Liver (tissue), 9 donors: Measurements from ENCODE around the gene ELOB. TPM values are rescaled to one million over a fixed set of nuclear protein-coding genes. Genes with fewer than 3 reads are reported as not detected.

Experiments
- DNase-seq: peaks from one replicate; pipeline ENCODE4 v3.0.0-alpha.2; 2017; ENCODE audit warnings: low spot score
- H3K27ac ChIP-seq, 2 donors: one replicate each; pipeline ENCODE4 v1.7.0; 2013; ENCODE audit warnings: inconsistent platforms in 2 of 2, low read length in 2 of 2, control low read depth in 1 of 2, low read depth in 1 of 2, mild to moderate bottlenecking in 1 of 2
- H3K27me3 ChIP-seq, 4 donors: one replicate each; pipeline versions ENCODE4 v1.6.1 to v1.7.0; 2013; ENCODE audit warnings: low read length in 3 of 4, inconsistent platforms in 1 of 4, mild to moderate bottlenecking in 1 of 4, moderate library complexity in 1 of 4; ENCODE audit not compliant: control insufficient read depth in 4 of 4, insufficient read depth in 4 of 4
- H3K36me3 ChIP-seq, 4 donors: one replicate each; pipeline versions ENCODE4 v1.6.1 to v1.7.0; 2013; ENCODE audit warnings: low read length in 3 of 4, mild to moderate bottlenecking in 3 of 4, low read depth in 1 of 4, moderate library complexity in 1 of 4; ENCODE audit not compliant: control insufficient read depth in 4 of 4, insufficient read depth in 3 of 4
- H3K4me1 ChIP-seq, 4 donors: one replicate each; pipeline versions ENCODE4 v1.6.1 to v1.7.0; 2013; ENCODE audit warnings: low read length in 3 of 4, mild to moderate bottlenecking in 3 of 4, moderate library complexity in 1 of 4; ENCODE audit not compliant: control insufficient read depth in 4 of 4, insufficient read depth in 4 of 4
- H3K4me3 ChIP-seq, 3 donors: one replicate each; pipeline versions ENCODE4 v1.6.1 to v1.7.0; 2013; ENCODE audit warnings: low read length in 3 of 3, control low read depth in 1 of 3, low read depth in 1 of 3, mild to moderate bottlenecking in 1 of 3
- H3K9ac ChIP-seq, 2 donors: one replicate each; pipeline ENCODE4 v1.7.0; 2013; ENCODE audit warnings: low read length in 2 of 2, mild to moderate bottlenecking in 2 of 2, moderate library complexity in 2 of 2, control low read depth in 1 of 2, low read depth in 1 of 2
- H3K9me3 ChIP-seq, 4 donors: one replicate each; pipeline versions ENCODE4 v1.6.1 to v1.7.0; 2013; ENCODE audit warnings: low read length in 3 of 4; ENCODE audit not compliant: control insufficient read depth in 4 of 4
- EGR1 ChIP-seq, 2 donors: IDR thresholded peaks; 2 replicates each; pipeline ENCODE4 v1.6.1; 2016 to 2018; ENCODE audit warnings: antibody characterized with exemption in 2 of 2, low read depth in 2 of 2
- FOXA1 ChIP-seq: IDR thresholded peaks from 2 replicates; pipeline ENCODE4 v1.6.1; 2016; ENCODE audit warnings: antibody characterized with exemption
- FOXA2 ChIP-seq: IDR thresholded peaks from 2 replicates; pipeline ENCODE4 v1.6.1; 2016; ENCODE audit warnings: antibody characterized with exemption
- GABPA ChIP-seq, 2 donors: IDR thresholded peaks in 1 of 2; conservative IDR thresholded peaks in 1 of 2; 2 replicates each; pipeline ENCODE4 v1.6.1; 2016; ENCODE audit warnings: antibody characterized with exemption in 2 of 2, mild to moderate bottlenecking in 1 of 2, moderate library complexity in 1 of 2
- HNF4A ChIP-seq, 2 donors: conservative IDR thresholded peaks; 2 replicates each; pipeline ENCODE4 v1.6.1; 2016; ENCODE audit warnings: antibody characterized with exemption in 2 of 2, mild to moderate bottlenecking in 2 of 2
- HNF4G ChIP-seq: IDR thresholded peaks from 2 replicates; pipeline ENCODE4 v1.6.1; 2016; ENCODE audit warnings: antibody characterized with exemption
- NR2F2 ChIP-seq: IDR thresholded peaks from 2 replicates; pipeline ENCODE4 v1.6.1; 2016; ENCODE audit warnings: antibody characterized with exemption
- RAD21 ChIP-seq, 2 donors: IDR thresholded peaks; 2 replicates each; pipeline ENCODE4 v1.6.1; 2016; ENCODE audit warnings: antibody characterized with exemption in 2 of 2, mild to moderate bottlenecking in 2 of 2
- RXRA ChIP-seq, 2 donors: IDR thresholded peaks; 2 replicates each; pipeline ENCODE4 v1.6.1; 2017 to 2018; ENCODE audit warnings: antibody characterized with exemption in 2 of 2, mild to moderate bottlenecking in 1 of 2
- SP1 ChIP-seq: IDR thresholded peaks from 2 replicates; pipeline ENCODE4 v1.6.1; 2018; ENCODE audit warnings: antibody characterized with exemption, mild to moderate bottlenecking
- TAF1 ChIP-seq: conservative IDR thresholded peaks from 2 replicates; pipeline ENCODE4 v1.6.1; 2016; ENCODE audit warnings: antibody characterized with exemption, mild to moderate bottlenecking
- YY1 ChIP-seq: IDR thresholded peaks from 2 replicates; pipeline ENCODE4 v1.6.1; 2016; ENCODE audit warnings: antibody characterized with exemption, mild to moderate bottlenecking
- WGBS: extraction: QIAGEN DNeasy Blood & Tissue Kit; methylation state at CpG from one replicate; pipeline ENCODE4 v1.1.7; 2013; 5-methylcytosine and 5-hydroxymethylcytosine counted together
- polyA plus RNA-seq, 2 donors: library from polyadenylated mRNA; stranded (reverse) in 1 of 2; unstranded in 1 of 2; fragments of 200-250 nt in 1 of 2; fragments of >200 nt in 1 of 2; fragmentation: Nextera tagmentation in 1 of 2; extraction: Ambion mirVana in 1 of 2; gene quantifications; one replicate each; pipeline versions ENCODE4 v1.2.1 to v1.2.3, GENCODE V29; 2013 to 2015
- total RNA-seq, 2 donors: library from RNA; depleted of rRNA; stranded (reverse); fragments of >200 nt; gene quantifications; one replicate each; pipeline ENCODE4 v1.2.3, GENCODE V29; 2014
- TF ChIP-seq, protein P1 (sequence below): IDR thresholded peaks from 2 replicates; pipeline ENCODE4 v1.6.1; 2016; ENCODE audit warnings: antibody characterized with exemption
- TF ChIP-seq, protein P2 (sequence below): fragments of 150-350 bp; IDR thresholded peaks from 2 replicates; pipeline ENCODE4 v1.5.1; 2017; ENCODE audit warnings: improper control_type of control experiment, low read depth, low read length; ENCODE audit not compliant: missing input control
- TF ChIP-seq, protein P3 (sequence below): IDR thresholded peaks from 2 replicates; pipeline ENCODE4 v1.6.1; 2016; ENCODE audit warnings: antibody characterized with exemption
- TF ChIP-seq, protein P4 (sequence below): IDR thresholded peaks from 2 replicates; pipeline ENCODE4 v1.6.1; 2016; ENCODE audit warnings: antibody characterized with exemption
- donor health status: healthy.
- donor health status: healthy.
- donor health status: healthy.
- donor health status: healthy.
- donor health status: healthy.

The ELOB gene
- total and polyA plus RNA-seq, 4 donors = 114 to 395 (median 313) TPM

DNA sequence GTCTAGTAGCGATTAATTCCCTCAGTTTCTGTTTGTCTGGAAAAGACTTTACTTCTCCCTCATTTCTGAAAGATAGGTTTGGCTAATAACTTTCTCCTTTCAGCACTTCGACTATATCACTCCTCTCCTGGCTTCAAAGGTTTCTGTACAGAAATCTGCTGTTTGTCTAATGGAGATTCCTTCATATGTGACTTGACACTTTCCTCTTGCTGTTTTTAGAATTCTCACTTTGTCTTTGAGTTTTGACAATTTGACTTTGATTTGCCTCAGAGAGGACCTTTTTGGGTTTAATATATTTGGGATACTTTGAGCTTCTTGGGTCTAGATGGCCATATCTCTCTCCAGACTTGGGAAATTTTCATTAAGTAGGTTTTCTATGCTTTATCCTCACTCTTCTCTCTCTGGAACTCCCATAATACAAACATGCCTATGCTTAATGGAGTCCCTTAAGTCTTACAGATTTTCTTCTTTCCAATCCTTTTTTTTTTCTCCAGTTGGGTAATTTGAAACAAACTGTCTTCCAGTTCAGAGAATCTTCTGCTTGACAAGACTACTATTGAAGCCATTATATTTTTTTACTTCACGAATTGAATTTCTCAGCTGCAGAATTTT lies 32.2 kb upstream of the ELOB start:
- WGBS = 66% methylated on average over 3 of the region's 3 CpGs
- no peak for TF ChIP-seq EGR1 (IDR thresholded peaks at IDR 0.05; ENCODE audit: low read depth in 2 of 2)
- Histone ChIP-seq H3K27me3 (peaks cover 0 to 4% (median 0%) of the 10 kb centered on the region in 4 donors), H3K9me3 (peaks cover 0 to 5% (median 2%) of the 10 kb centered on the region in 4 donors), H3K9ac (no peak overlapping the region), H3K4me3 (no peak overlapping the region), H3K27ac (no peak overlapping the region), H3K36me3 (no peaks in the 10 kb centered on the region), H3K4me1 (no peaks in the 10 kb centered on the region)
- DNase-seq = no peak

- no peak overlapping the region for H3K4me3 ChIP-seq
- DNase-seq = no peak
- no peak overlapping the region for H3K9ac ChIP-seq
- no peak overlapping the region for H3K27ac ChIP-seq
- peaks cover 0 to 4% (median 0%) of the 10 kb centered on the region in 4 donors for H3K27me3 ChIP-seq
- TF ChIP-seq EGR1 (IDR thresholded peaks at IDR 0.05; ENCODE audit: low read depth in 2 of 2) = no peak
- TF ChIP-seq TAF1 = no peak
- TF ChIP-seq, protein P1, sequence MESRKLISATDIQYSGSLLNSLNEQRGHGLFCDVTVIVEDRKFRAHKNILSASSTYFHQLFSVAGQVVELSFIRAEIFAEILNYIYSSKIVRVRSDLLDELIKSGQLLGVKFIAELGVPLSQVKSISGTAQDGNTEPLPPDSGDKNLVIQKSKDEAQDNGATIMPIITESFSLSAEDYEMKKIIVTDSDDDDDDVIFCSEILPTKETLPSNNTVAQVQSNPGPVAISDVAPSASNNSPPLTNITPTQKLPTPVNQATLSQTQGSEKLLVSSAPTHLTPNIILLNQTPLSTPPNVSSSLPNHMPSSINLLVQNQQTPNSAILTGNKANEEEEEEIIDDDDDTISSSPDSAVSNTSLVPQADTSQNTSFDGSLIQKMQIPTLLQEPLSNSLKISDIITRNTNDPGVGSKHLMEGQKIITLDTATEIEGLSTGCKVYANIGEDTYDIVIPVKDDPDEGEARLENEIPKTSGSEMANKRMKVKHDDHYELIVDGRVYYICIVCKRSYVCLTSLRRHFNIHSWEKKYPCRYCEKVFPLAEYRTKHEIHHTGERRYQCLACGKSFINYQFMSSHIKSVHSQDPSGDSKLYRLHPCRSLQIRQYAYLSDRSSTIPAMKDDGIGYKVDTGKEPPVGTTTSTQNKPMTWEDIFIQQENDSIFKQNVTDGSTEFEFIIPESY = no peak
- no peak for TF ChIP-seq HNF4A (conservative IDR thresholded peaks at IDR 0.05)
- no peak for TF ChIP-seq SP1
- TF ChIP-seq GABPA (IDR thresholded peaks at IDR 0.05 in 1 of 2, conservative IDR thresholded peaks at IDR 0.05 in 1 of 2) = no peak
- TF ChIP-seq, protein P2, sequence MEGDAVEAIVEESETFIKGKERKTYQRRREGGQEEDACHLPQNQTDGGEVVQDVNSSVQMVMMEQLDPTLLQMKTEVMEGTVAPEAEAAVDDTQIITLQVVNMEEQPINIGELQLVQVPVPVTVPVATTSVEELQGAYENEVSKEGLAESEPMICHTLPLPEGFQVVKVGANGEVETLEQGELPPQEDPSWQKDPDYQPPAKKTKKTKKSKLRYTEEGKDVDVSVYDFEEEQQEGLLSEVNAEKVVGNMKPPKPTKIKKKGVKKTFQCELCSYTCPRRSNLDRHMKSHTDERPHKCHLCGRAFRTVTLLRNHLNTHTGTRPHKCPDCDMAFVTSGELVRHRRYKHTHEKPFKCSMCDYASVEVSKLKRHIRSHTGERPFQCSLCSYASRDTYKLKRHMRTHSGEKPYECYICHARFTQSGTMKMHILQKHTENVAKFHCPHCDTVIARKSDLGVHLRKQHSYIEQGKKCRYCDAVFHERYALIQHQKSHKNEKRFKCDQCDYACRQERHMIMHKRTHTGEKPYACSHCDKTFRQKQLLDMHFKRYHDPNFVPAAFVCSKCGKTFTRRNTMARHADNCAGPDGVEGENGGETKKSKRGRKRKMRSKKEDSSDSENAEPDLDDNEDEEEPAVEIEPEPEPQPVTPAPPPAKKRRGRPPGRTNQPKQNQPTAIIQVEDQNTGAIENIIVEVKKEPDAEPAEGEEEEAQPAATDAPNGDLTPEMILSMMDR = no peak
- TF ChIP-seq RXRA (IDR thresholded peaks at IDR 0.05) = no peak
- no peak for TF ChIP-seq YY1
- no peak for TF ChIP-seq HNF4G
- no peak for TF ChIP-seq FOXA2
- TF ChIP-seq, protein P3, sequence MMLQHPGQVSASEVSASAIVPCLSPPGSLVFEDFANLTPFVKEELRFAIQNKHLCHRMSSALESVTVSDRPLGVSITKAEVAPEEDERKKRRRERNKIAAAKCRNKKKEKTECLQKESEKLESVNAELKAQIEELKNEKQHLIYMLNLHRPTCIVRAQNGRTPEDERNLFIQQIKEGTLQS = no peak
- WGBS = 86% methylated on average over 7 of the region's 7 CpGs
- no peaks in the 10 kb centered on the region for H3K36me3 ChIP-seq
- no peaks in the 10 kb centered on the region for H3K4me1 ChIP-seq
- peaks cover 0 to 10% (median 5%) of the 10 kb centered on the region in 4 donors for H3K9me3 ChIP-seq
These were observed 31.1 kb upstream of the ELOB start for GRCh38 chr16:2808181-2808580.

DNA sequence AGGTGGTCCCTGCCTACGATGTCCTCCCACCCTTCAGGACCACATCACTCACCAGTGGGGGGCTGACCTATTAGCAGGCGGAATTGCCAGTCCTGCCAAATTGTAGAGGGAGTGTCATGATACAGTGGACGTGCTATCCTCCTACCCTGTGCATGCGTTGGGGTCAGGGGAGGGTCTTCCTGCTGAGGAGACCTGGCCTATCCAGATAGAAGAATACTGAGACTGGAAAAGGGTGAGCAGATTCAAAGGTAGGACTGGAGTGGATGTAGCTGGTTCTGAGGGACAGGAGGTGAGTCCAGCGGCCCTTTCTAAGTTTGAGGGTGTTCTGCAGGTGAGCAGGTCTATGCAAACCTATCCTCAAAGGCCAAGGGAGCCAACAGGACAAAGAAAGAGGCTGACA lies 29.2 kb upstream of the ELOB start:
- no peak overlapping the region for H3K4me3 ChIP-seq
- no peaks in the 10 kb centered on the region for H3K36me3 ChIP-seq
- 77% methylated on average over 5 of the region's 5 CpGs for WGBS
- peaks cover 0 to 10% (median 5%) of the 10 kb centered on the region in 4 donors for H3K9me3 ChIP-seq
- DNase-seq = no peak
- no peak overlapping the region for H3K9ac ChIP-seq
- H3K27me3 ChIP-seq = no peaks in the 10 kb centered on the region
- H3K4me1 ChIP-seq = no peaks in the 10 kb centered on the region
- no peak overlapping the region for H3K27ac ChIP-seq
- TF ChIP-seq, protein P3 = no peak
- TF ChIP-seq HNF4A (conservative IDR thresholded peaks at IDR 0.05) (no peak), FOXA2 (no peak), NR2F2 (no peak), YY1 (no peak), SP1 (no peak), FOXA1 (no peak), RAD21 (IDR thresholded peaks at IDR 0.05) (no peak), HNF4G (no peak), RXRA (IDR thresholded peaks at IDR 0.05) (no peak), EGR1 (IDR thresholded peaks at IDR 0.05; ENCODE audit: low read depth in 2 of 2) (no peak), TAF1 (no peak), GABPA (IDR thresholded peaks at IDR 0.05 in 1 of 2, conservative IDR thresholded peaks at IDR 0.05 in 1 of 2) (no peak)
- TF ChIP-seq, protein P2 = no peak
- TF ChIP-seq, protein P4, sequence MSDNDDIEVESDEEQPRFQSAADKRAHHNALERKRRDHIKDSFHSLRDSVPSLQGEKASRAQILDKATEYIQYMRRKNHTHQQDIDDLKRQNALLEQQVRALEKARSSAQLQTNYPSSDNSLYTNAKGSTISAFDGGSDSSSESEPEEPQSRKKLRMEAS = no peak
